Caco-2 (cell line): ENCODE measurements around the gene PRLH. TPM values are rescaled to one million over a fixed set of nuclear protein-coding genes. Genes with fewer than 3 reads are reported as not detected.

Source experiments
- BruUV-seq: library from RNA; stranded (reverse); fragments of 400-500 nt; replicated peaks from 2 replicates; lab custom pipeline; 2021; lab: Mats Ljungman, UMichigan
- CTCF ChIA-PET: fragments of 300-600 bp; sonication (Branson Sonifier 250); formaldehyde crosslinking; loops from one replicate; lab custom pipeline; 2022; ENCODE audit warnings: antibody characterized with exemption; lab: Charles Lee
- POLR2A ChIA-PET: fragments of 300-600 bp; sonication (Branson Sonifier 250); formaldehyde crosslinking; loops from one replicate; lab custom pipeline; 2022; ENCODE audit warnings: antibody characterized with exemption; lab: Charles Lee
- DNase-seq, 2 experiments: peaks; one replicate each; pipeline versions ENCODE4 v3.0.0 to v3.0.0-alpha.2; 2020 to 2022
- H3K27me3 ChIP-seq: replicated peaks from 2 replicates; pipeline ENCODE4 v1.6.0; 2011; ENCODE audit warnings: low read length; ENCODE audit not compliant: control insufficient read depth, insufficient read depth
- H3K36me3 ChIP-seq: 2 replicates; pipeline ENCODE4 v1.5.1; 2011; ENCODE audit warnings: low read length; ENCODE audit not compliant: control insufficient read depth, insufficient read depth
- H3K4me1 ChIP-seq: fragments of 250-450 bp; sonication (Bioruptor Pico); 2 replicates; pipeline ENCODE4 v1.5.1; 2020; ENCODE audit warnings: mild to moderate bottlenecking
- H3K4me3 ChIP-seq: 2 replicates; pipeline ENCODE4 v1.5.1; 2011; ENCODE audit warnings: low read depth, mild to moderate bottlenecking, control low read depth, low read length
- H3K9me3 ChIP-seq: fragments of 250-450 bp; sonication (Bioruptor Pico); 2 replicates; pipeline ENCODE4 v1.5.1; 2020; ENCODE audit warnings: mild to moderate bottlenecking, moderate library complexity
- H3K27ac Mint-ChIP-seq: one replicate; pipeline ENCODE4 v1.8.0; 2022; ENCODE audit warnings: mixed read lengths; ENCODE audit not compliant: unreplicated experiment
- H3K27me3 Mint-ChIP-seq: one replicate; pipeline ENCODE4 v1.8.0; 2022; ENCODE audit warnings: mixed read lengths; ENCODE audit not compliant: insufficient read depth, unreplicated experiment
- H3K36me3 Mint-ChIP-seq: one replicate; pipeline ENCODE4 v1.8.0; 2022; ENCODE audit warnings: mild to moderate bottlenecking, mixed read lengths; ENCODE audit not compliant: insufficient read depth, unreplicated experiment
- H3K4me1 Mint-ChIP-seq: one replicate; pipeline ENCODE4 v1.8.0; 2022; ENCODE audit warnings: low read depth, mixed read lengths; ENCODE audit not compliant: unreplicated experiment
- H3K4me3 Mint-ChIP-seq: one replicate; pipeline ENCODE4 v1.8.0; 2022; ENCODE audit warnings: mild to moderate bottlenecking, moderate library complexity, mixed read lengths; ENCODE audit not compliant: unreplicated experiment
- H3K9me3 Mint-ChIP-seq: one replicate; pipeline ENCODE4 v1.8.0; 2022; ENCODE audit warnings: mixed read lengths; ENCODE audit not compliant: unreplicated experiment
- CTCF ChIP-seq, 2 experiments: fragments of 200-600 bp in 1 of 2; IDR thresholded peaks; 1 replicate in 1 of 2; 2 replicates in 1 of 2; pipeline versions ENCODE4 v1.5.1 to v1.8.0; 2011 to 2022; ENCODE audit warnings: antibody characterized with exemption in 1 of 2, control low read depth in 1 of 2, inconsistent platforms in 1 of 2, low read depth in 1 of 2, low read length in 1 of 2, mild to moderate bottlenecking in 1 of 2, moderate library complexity in 1 of 2; ENCODE audit not compliant: insufficient read depth in 1 of 2, severe bottlenecking in 1 of 2, unreplicated experiment in 1 of 2
- intact Hi-C: fragments of 100-400 bp; cut with micrococcal nuclease; formaldehyde crosslinking; loops from one replicate; pipeline ENCODE4 v1.10.0; 2022; ENCODE audit not compliant: unreplicated experiment
- total RNA-seq: library from RNA; stranded (reverse); gene quantifications from 2 replicates; pipeline ENCODE4 v1.2.3, GENCODE V29; 2022

Gene PRLH
- total RNA-seq, 1 experiment from 2014 or later, result not detected

DNA sequence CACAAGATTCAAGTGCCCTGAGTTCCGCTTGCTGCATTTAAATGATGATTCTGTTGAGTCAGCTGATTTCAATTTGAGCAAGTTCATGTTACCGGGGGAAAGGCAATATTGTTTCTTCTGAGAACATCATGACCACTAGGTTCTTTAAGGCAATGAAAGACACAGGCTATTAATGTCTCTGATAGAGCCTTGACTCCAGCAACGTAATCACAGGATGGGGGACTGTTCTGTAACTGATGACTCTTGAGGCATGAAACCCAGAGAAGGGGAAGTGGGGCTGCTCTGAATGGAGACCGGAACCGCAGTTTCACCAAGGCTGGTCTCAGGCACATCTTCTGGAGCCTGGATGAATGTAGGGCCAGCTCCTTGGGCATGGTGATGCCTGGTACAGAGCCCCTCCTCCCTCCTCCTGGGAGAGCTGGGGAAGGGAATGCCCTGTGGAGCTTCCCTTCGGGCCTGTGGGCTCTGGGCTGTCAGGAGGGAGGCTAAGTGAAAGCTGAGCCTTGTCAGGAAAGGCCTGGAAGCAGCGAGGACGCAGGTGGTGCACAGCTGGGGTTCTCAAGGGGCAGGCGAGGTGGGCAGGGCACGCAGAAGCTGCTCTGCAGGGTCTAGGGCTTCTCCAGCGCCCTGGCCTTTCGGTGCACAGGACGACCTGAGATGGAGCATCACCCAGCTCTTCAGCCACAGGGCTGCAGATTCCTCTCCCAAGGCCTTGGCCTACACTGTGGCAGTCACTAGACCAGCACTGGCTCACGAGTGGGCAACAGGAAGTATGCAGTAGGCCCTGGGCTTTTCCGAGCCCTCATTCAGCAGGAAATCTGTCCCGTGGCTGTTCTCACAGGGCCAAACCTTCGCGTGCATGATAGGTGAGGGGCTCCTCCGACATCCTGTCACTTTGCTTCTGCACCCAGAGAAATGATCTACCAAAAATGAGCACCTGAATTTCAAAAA, 36.6 kb upstream of the PRLH start:
- no peaks in the 10 kb centered on the region for H3K27me3 ChIP-seq
- ChIA-PET POLR2A (no interaction called here), CTCF (no interaction called here)
- Mint-ChIP-seq H3K4me1 (no peaks in the 10 kb centered on the region), H3K27me3 (no peaks in the 10 kb centered on the region), H3K9me3 (no peaks in the 10 kb centered on the region), H3K36me3 (no peaks in the 10 kb centered on the region), H3K4me3 (no peak overlapping the region), H3K27ac (no peak overlapping the region)
- no peak for DNase-seq
- H3K9me3 ChIP-seq, result no peaks in the 10 kb centered on the region
- no TSS peak for BruUV-seq
- H3K36me3 ChIP-seq, result no peaks in the 10 kb centered on the region
- no peak overlapping the region for H3K4me3 ChIP-seq
- H3K4me1 ChIP-seq, result no peaks in the 10 kb centered on the region
- intact Hi-C loops, result no loop called here
- no peak for TF ChIP-seq CTCF (IDR thresholded peaks at IDR 0.05; ENCODE audit: insufficient read depth in 1 of 2, low read depth in 1 of 2, low read length in 1 of 2, severe bottlenecking in 1 of 2, unreplicated experiment in 1 of 2)

DNA sequence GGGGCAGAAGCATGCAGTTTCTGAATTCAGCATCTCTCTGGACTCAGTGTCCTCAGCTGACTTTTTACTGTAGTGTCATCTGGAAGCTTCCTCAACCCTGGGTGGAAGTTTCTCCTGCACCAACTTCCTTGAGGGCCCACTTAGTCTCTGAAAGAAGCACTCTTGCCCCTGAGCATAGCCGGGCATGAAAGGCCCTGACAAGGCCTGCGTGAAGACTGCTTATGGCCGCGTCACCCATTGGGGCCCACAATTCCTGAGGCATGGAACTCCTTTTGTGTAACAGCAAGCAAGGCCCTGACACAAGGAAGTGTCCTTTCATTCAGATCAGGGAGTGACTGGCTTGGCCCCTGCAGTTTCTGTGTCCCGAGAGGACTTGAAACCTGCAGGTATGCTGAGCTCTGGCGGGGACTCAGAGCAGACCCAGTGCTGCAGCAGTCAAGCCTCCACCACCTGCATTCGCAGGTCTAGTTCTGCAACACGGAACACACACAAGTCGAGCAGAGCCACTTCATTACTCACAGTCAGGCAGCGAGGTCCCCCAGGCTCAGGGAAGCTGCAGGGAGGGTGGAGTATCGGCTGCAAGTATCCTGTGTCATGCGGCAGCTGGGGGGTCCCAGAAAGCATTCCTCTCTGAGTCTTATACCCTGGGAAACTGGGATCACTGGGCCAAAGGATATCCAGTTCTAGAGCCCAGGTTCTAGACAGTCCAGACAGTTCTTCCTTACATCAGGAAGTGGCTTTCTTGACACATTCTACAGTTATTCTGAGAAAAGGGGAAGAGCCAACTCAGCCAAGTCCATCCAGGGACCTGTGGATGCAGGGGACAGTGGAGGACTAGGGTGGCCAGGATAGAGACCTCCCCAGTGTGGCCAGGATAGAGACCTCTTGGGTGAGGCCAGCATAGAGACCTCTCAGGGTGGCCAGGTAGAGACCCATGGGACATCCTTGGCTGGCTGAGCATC, 35.6 kb upstream of the PRLH start:
- POLR2A ChIA-PET, result no interaction called here
- no peak for TF ChIP-seq CTCF (IDR thresholded peaks at IDR 0.05; ENCODE audit: insufficient read depth in 1 of 2, low read depth in 1 of 2, low read length in 1 of 2, severe bottlenecking in 1 of 2, unreplicated experiment in 1 of 2)
- H3K36me3 Mint-ChIP-seq, result no peaks in the 10 kb centered on the region
- no peaks in the 10 kb centered on the region for H3K4me1 Mint-ChIP-seq
- intact Hi-C loops, result no loop called here
- H3K9me3 ChIP-seq, result no peaks in the 10 kb centered on the region
- CTCF ChIA-PET, result no interaction called here
- no peaks in the 10 kb centered on the region for H3K9me3 Mint-ChIP-seq
- DNase-seq, result no peak
- no peak overlapping the region for H3K4me3 ChIP-seq
- H3K27ac Mint-ChIP-seq, result no peak overlapping the region
- H3K27me3 ChIP-seq, result no peaks in the 10 kb centered on the region
- H3K27me3 Mint-ChIP-seq, result no peaks in the 10 kb centered on the region
- no peak overlapping the region for H3K4me3 Mint-ChIP-seq
- no peaks in the 10 kb centered on the region for H3K36me3 ChIP-seq
- no peaks in the 10 kb centered on the region for H3K4me1 ChIP-seq
- no TSS peak for BruUV-seq

DNA sequence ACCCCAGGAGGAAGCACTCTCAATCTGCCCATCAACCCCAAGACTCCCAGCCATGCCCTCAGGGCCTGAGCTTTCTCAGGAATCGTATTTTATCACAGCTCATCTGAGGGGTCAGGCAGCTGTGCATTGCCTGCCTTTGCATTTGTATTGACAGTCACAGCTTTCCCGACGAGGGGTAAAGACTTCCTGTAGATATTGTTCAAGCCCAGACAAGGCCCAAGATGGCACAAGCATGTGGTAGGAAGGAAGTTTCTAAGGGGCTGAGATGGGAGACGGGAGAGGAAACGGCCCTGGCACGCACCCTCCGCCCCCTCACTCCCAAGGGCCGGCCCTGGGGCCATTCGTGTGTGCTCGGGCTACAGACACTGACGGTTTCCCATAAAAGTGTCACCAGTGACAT, 34.2 kb upstream of the PRLH start:
- POLR2A ChIA-PET, result interaction anchor here (0.7 kb wide), 1 partner anchor 81 kb away, joined by 3 read pairs; no protein-coding TSS in a partner anchor
- Histone ChIP-seq H3K9me3 (no peaks in the 10 kb centered on the region), H3K36me3 (no peaks in the 10 kb centered on the region), H3K4me3 (no peak overlapping the region), H3K27me3 (no peaks in the 10 kb centered on the region), H3K4me1 (no peaks in the 10 kb centered on the region)
- Mint-ChIP-seq H3K27ac (no peak overlapping the region), H3K4me1 (no peaks in the 10 kb centered on the region), H3K27me3 (no peaks in the 10 kb centered on the region), H3K9me3 (no peaks in the 10 kb centered on the region), H3K4me3 (no peak overlapping the region), H3K36me3 (no peaks in the 10 kb centered on the region)
- no TSS peak for BruUV-seq
- DNase-seq, result no peak
- intact Hi-C loops, result no loop called here
- TF ChIP-seq CTCF (IDR thresholded peaks at IDR 0.05; ENCODE audit: insufficient read depth in 1 of 2, low read depth in 1 of 2, low read length in 1 of 2, severe bottlenecking in 1 of 2, unreplicated experiment in 1 of 2), result no peak
- CTCF ChIA-PET, result no interaction called here
